HG02623 (cell line): ENCODE results near the gene IGF2R.
A peak's percentile ranks its signal among the peaks of the same experiment; 100 is the strongest.
"Not testable (repeated sequence)": the region's sequence is repeated elsewhere in the genome, so short reads cannot be mapped to it uniquely, and the experiment has no call there.

Experiments used
- ATAC-seq: cut with Tn5 transposase; IDR thresholded peaks from one replicate; pipeline ENCODE4 v1.9.1; 2021; ENCODE audit warnings: moderate library complexity; ENCODE audit not compliant: unreplicated experiment

Gene IGF2R

DNA sequence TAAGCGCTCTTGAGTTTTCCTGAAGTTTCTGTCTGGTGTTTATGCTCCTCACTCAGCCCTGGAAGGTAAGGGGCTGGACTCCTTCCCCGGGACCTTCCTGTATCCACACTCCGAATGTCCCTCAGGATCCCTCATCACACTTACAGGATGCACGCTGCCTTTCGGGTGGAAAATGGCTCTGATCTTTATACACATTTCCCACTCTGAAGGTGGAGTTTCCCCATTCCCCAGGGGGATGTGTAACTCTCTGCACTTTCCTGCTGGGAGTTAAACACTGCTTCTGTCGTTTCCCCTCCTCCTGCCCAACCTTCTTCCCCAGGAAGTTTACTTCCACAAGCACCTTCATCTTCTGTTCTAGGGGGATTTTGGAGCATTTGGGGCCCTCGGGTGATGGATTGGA lies 17.1 kb upstream of the IGF2R start:
- ATAC-seq: no peak

DNA sequence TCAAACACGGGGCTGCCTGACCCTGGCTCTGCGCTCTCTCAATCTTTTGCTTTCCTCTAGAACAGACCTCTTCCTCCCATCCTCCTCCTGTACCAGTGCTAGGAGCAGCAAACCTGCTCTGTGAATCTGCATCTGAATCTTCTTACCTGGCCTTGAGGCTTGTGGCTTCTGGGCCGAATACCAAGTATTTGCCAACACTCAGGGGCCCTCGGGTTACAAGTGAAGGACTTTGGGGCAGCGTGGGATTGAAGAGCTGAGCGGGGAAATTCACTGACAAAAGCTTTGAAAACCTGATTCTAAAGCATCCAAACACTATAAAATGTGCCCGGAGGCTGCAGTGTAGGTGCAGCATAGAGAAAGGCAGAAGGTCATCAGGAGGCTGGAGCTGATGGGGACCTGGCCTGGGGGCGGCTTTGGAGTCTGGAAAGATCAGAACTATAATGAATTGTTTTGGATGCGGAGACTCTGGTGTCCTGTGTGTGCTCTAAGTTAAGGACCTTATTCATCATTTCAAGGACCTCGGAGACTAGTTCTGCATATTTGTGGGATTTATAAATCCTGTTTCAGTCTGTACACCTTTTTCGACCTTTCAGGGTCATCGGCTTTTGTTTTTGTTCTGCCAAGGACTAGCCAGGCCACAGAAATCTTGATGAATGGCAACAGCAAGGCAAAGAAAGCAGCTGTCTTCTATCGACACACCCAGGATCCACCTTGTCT lies 16.4 kb upstream of the IGF2R start:
- no peak for ATAC-seq

DNA sequence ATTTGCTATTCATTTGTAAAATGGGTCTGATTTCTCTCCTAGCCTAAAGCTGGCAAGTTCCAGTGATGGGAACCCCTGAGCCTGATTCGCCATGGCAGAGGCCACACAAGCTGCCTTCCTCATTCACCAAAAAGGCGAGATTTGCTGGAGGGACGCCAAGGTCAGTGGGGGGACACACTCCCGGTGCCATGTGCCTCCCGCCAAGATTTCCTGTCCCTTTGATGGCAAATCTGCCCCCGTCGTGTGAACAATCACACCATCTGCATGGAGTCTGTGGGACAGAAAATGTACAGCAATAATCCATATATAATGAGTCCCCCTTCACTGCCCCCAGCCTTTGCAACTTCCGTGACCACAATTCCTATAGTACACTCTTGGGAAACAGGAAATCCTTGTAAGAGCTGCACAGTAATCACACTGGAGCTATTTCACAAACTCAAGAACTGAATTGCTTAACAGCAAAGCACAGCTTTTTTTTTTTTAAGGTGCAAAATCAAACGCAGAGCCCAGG lies 15.7 kb upstream of the IGF2R start:
- no peak for ATAC-seq

DNA sequence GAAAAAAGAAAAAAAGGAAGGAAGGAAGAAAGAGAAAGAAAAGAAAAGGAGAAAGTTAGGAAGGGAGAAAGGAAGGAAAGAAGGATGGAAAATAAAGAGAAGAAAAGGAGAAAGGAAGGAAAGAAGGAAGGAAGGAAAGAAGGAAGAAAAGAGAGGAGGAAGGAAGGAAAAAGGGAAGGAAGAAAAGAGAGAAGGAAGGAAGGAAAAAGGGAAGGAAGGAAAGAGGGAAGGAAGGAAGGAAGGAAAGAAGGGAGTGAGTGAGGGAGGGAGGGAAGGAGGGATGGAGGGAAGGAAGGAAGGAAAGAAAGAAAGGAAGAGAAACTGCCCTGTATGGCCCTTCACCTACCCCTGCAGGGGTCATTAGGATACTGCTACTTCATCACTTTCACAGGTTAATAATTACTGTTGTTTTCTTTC lies 12.9 kb upstream of the IGF2R start:
- ATAC-seq: no peak

DNA sequence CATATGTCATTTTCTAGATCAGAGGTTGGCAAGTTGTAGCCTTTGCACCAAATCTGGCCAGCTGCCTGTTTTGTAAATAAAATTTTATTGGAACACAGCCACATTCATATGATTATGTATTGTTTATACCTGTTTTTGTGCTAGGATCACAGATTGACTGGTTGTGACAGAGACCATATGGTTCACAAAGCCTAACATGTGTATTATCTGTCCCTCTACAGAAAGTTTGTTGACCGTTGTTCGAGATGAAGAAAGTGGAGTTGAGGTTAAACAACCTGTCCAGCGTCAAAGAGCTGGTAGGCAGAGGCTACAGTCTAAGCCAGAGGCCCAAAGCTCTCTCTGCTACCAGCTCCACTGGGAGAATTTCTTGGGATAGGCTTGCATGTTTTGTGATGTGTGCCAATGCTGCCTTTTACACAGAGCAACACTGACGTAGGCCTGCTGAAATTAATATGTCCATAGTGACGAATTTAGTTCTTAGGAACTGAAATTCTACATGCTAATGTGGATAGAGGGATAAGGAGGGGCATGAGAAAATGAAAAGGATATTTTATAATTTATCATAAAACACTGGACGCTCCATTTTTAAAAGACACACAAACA lies 11.7 kb upstream of the IGF2R start:
- ATAC-seq: no peak

DNA sequence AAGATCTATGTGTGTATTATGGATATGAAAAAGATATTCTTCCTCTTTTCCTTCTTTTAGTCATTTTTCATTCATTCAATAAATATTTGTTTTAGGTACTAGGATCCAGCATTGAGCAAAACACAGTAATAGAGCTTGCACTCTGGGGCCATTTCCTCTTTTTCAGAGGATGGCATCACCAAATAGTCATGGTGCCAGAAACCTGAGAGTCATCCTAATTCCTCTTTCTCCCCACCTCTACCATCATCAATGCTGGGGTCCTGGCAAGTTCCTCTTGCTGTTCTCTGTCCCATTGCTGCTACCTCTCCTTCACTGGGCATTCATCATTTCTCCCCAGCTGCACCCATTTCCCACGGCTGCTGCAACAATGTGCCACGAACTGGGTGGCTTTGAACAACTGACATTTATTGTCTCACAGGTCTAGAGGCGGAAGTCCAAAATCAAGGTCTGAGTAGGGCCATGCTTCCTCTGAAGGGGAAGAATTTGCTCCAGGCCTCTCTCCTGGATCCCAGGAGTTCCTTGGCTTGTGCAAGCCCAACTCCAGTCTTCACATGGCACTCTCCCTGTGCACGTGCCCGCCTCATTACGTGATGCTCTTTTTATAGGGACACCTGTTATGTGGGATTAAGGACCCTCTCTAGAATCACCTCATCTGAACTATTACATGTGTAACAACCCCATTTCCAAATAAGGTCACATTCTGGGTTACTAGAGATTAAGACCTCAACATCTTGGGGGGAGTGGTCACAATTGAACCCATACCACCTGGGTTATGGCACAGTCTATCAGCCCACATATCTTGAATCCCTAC lies 9.5 kb upstream of the IGF2R start:
- peak; percentile 67 for ATAC-seq

DNA sequence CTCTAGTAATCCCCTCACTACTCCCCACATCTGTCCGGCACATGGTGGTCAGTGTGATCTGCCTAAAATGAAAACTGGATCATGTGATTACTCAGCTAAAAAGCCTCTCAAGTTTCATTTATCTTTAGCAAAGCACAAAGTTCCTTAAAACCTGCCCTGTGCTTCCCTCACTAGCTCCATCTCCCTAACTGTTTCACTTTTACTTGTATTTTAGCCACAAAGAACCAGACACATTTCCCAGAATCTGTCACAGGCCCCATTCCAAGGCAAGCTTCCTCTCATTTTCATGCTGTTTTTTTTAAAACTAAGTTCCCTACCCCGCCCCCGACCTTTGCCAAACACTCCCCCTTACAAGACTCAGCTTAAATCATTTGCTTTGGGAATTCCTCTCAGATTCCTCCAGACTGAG lies 8.9 kb upstream of the IGF2R start:
- no peak for ATAC-seq

DNA sequence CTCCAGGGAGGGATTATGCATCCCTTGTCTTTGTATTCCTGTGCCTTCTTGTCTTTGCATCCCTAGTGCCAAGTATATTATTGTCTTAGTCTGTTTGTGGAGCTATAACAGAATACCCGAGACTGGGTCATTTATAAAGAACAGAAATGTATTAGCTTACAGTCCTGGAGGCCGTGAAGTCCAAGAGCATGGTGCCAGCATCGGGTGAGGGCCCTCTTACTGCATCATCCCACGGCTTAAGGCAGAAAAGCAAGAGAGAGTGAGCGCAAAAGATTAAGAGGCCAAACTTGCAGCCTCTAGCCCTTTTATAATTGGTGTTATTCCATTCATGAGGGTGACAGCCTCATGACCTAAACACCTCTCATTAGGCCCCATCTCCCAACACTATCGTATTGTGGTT lies 8.4 kb upstream of the IGF2R start:
- no peak for ATAC-seq

DNA sequence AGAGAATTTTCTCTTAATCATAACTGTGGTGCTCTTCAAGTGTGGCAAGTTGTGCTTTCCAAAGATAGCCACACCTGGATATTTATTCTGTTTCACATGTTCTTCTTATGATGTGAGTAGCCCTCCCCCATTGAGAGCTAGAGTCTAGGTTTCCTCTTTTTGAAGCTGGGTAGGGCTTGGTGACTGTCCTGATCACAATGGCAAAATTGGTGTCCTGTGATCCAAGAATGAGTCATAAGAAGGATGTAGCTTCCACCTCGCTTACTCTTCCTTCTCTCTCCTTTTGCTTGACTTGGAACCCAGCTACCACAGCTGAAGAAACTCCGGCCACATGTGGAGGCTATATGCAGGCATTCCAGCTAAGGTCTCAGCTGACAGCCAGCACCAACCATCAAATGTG lies 7.4 kb upstream of the IGF2R start:
- no peak for ATAC-seq

DNA sequence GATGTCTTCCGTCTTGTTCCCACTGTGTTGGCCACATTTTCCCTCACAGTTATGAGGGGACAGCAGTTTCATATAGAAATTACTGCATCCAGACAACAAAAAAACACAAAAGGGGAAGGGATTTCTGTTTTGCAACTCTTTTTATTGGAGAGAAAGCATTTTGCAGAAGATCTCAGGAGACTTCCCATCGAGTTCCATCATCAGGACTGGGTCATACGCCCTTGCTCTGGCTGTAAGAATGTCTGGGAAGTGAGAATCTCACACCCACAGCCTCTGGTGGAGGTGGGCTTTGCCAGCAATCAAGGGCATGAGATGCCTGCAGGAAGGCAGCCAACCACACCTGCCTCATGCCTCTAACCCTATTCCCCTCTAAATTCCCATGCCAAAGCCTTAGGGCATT lies 5.8 kb upstream of the IGF2R start:
- ATAC-seq: no peak

DNA sequence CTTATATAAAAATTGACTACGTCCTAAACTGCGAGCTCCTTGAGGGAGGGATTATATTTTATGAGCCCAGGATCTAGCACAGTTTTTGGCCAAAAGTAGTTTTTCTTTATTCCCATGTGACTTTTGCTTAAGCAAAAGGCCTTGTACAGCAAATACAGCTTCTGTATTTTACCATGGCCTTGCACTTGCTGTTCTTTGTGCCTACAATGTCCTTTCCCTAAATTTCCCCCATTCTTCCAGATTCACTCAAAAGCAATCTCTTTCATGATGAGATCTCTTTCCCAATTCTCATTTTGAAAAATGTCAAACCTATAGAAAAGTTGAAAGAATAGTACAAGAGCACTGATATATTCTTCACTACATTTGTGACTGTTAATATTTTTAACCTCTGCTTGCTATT lies 4.8 kb upstream of the IGF2R start:
- no peak for ATAC-seq

DNA sequence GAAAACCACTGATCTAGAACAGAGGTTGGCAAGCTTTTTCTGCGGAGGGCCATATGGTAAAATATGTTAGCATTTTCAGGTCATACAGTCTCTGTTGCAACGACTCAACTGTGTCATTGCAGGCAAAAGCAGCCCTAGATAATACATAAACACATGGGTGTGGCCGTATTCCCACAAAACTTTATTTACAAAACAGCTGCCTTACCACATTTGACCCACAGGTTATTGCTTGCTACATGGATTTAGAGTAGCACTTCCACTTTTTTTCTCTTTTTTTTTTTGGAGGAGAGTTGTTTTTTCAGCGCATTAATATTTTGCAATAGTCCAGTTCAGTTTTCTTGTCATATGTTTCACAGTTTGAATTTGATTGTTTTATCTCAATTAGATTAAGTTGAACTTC lies 2.5 kb upstream of the IGF2R start:
- ATAC-seq: no peak

DNA sequence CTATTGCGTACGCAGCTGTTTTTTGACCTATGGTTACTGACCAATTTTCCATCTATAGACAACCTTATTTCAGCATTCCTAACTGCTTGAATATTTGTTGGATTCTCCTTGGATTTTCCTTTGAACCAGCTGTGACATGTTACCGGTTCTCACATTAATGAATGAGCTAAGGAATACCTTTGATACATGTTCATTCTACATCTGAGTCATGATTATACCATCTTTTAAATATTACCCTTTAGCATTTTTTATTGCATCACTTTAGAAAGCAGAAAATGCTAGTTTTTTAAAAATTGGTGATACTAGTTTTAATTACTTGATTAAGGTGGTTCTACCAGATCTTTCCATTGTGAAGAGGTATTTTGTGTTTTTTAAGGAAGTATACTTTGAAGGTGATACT lies 1.9 kb upstream of the IGF2R start:
- ATAC-seq: no peak

DNA sequence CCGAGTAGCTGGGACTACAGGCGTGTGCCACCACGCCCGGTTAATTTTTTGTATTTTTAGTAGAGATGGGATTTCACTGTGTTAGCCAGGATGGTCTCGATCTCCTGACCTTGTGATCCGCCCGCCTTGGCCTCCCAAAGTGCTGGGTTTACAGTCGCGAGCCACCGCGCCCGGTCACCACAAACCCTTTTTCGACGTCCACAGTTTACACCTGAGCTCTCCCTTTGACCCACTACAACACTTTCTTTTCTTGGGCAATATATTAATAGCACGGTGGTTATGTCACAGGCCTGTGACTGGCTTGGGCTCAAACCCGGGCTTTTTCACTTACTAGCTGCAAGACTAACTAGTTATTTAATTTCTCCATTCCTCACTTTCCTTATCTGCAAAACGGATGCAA lies 1.3 kb upstream of the IGF2R start:
- not testable (repeated sequence) for ATAC-seq

DNA sequence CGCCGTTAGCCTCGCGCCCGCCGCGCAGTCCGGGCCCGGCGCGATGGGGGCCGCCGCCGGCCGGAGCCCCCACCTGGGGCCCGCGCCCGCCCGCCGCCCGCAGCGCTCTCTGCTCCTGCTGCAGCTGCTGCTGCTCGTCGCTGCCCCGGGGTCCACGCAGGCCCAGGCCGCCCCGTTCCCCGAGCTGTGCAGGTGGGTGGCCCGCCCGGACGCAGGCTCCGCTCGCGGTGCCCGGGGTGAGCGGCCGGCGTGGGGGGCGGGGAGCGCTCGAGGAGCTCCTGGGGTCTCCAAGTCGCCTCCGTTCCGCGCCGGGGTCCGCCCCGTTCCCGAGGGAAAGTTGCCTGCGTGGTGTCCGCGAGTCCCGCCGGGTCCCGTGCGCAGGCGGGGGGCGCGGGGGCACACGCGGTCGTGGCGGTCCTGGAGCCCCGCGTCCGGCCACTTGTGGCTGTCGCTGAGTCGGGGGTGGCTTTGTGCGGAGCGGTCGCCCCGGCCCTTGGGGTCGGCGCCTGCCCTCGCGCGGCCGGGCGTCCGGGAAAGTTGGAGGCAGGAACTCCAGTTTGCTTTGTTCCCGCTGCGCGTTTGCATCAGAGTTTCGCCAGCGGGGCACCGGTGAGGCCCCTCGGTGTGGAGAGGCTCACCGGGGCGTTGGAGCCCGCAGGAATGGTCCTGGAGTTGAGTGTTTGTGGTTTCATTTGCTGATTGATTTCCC lies 476 bp downstream of the IGF2R start:
- ATAC-seq: peak; percentile 27

DNA sequence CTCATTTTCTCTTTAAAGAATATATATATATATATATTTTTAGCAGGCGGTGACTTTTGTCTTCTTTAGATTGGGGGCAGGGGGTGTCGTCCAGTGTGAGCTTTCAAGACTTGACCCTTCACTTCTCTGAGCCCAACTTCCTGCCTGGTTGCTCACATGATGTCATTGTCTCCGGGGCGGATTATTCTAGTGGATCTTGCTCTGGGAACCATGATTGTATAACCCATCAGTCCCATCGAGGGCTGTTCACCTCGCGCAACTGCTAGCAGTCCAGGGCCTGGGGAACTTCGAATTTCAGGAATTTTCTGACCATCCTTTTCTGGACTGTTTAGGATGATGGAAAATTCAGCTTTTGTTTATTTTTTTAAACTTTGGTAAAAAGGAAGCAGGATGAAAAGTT lies 1.0 kb downstream of the IGF2R start:
- no peak for ATAC-seq

DNA sequence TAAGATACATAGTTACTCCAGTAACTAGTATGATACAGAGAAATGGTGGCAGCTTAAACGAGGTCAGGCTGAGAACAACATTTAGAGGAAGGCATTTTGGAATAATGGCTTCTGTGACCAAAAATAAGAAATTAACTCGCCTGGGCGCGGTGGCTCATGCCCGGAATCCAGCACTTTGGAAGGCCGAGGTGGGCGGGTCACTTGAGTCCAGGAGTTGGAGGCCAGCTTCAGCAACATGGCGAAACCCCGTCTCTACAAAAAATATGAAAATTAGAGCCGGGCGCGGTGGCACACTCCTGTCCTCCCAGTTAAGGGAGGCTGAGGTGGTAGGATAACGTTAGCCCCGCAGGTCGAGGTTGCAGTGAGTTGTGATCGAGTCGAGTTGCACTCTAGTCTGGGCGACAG lies 1.8 kb downstream of the IGF2R start:
- ATAC-seq: no peak

DNA sequence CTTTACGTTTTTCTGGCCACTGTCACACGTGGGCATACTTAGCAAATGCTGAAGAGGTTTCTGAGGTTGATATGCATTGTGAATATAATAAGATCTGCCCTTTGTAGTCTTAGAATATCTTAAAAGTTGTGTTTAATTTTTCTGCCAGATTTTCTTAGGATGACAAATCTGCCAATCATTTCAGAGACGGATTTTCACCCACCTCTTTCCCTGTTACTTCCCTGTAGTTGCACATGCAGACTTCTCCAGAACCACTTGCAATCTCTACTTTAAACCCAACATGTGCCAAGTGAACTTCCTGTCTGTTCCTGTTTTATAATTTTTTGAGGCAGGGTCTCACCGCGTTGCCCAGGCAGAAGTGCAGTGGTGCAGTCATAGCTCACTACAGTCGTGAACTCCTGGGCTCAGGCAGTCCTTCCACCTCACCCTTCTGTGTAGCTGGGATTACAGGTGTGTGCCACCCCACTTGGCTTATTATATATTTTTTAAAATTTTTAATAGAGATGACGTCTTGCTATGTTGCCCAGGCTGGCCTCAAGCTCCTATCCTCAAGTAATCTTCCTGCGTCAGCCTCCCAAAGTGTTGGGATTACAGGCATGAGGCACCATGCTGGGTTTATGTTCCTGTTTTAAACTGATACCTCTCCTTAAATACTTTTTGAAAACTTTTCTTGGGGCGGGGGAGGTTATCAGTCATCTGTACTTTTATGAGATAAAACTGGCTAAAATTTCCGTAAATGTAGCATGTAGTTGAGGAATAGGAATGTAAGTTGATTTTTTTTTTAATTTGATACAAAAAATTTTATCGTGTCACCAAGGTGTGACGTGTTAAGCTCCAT lies 2.7 kb downstream of the IGF2R start:
- no peak for ATAC-seq

DNA sequence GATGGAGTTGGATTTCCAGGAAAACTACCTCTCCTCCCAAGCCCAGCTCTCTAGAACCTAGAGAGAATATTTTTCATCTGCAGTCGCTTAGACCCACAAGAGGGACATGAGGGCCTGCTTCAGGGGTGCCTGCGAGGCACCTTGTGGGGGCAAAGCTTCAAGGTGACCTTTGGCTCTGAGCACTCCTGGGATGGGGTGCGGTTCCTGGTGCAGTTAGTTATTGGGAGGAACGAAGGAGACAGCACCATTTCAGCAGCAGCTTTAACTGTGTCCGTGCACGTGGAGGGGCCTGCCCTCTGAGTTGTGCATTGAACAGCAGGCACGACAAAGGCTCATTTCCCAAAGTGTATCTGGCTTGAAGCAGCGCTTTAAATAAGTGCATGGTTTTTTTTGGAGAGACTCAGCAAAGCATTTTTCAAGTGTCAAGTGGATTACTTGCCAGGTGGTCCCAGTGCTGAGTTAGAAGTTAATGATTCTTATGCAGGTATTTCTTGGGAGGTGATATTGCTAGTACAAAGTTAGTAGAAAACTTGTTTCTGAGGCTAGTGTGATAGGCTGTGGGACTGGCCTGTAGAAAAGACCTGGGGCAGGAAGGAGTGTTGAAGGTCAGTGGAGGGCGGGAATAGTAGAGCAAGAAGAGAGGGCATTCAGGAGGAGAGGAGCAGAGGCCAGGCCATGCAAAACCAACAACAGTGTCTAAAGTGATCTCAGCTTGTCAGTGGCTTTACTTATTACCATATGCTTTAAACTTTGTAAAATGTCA lies 3.8 kb downstream of the IGF2R start:
- ATAC-seq: no peak

DNA sequence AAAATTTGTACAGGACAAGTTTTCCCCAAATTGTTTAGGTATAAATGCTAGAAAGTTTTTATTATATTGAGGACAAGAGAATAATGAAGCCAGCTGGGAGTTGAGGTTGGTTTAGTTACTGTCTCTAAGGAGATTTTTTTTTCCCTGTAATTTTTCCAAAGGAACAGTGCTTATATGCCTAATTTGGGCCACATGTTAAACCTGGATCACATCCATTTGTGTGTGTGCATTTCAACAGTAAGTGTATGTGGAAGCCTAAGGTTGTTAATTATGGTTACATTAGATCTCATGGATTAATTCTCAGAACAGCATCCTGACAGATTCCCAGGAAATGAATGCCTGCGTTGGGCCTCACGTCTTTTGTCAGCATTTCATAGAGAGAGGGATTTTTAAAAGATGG lies 4.5 kb downstream of the IGF2R start:
- no peak for ATAC-seq
